H1 (cell line): ENCODE results near the gene BTG2. TPM values are rescaled to one million over a fixed set of nuclear protein-coding genes. Genes with fewer than 3 reads are reported as not detected.
"Not testable (repeated sequence)": the region's sequence is repeated elsewhere in the genome, so short reads cannot be mapped to it uniquely, and the experiment has no call there.

Experiments used
- CTCF ChIA-PET: fragments of 300-600 bp; sonication (Branson Sonifier 250); formaldehyde crosslinking; loops from one replicate; lab custom pipeline; 2021; ENCODE audit not compliant: partially characterized antibody; lab: Charles Lee
- POLR2A ChIA-PET: fragments of 300-600 bp; sonication (Branson Sonifier 250); formaldehyde crosslinking; loops from one replicate; lab custom pipeline; 2021; ENCODE audit warnings: inconsistent platforms; ENCODE audit not compliant: partially characterized antibody; lab: Charles Lee
- DNase-seq, 2 experiments: peaks; one replicate each; pipeline versions ENCODE4 v3.0.0 to v3.0.0-alpha.2; 2010 to 2022; ENCODE audit warnings: low spot score in 2 of 2, low read depth in 1 of 2, mixed read lengths in 1 of 2
- FAIRE-seq: peaks from 2 replicates; lab custom pipeline; 2011; peaks lifted over from hg19 to GRCh38; lab: Jason Lieb, UNC
- H2AFZ ChIP-seq: 2 replicates; pipeline ENCODE4 v1.8.1; 2012; ENCODE audit warnings: low read length, inconsistent platforms
- H2AK5ac ChIP-seq: 2 replicates; pipeline ENCODE4 v1.6.1; 2013; ENCODE audit warnings: low read depth, low read length
- H2BK120ac ChIP-seq: replicated peaks from 2 replicates; pipeline ENCODE3; 2013; ENCODE audit warnings: low read depth, low read length, inconsistent platforms
- H2BK12ac ChIP-seq: 2 replicates; pipeline ENCODE4 v1.6.1; 2013; ENCODE audit warnings: low read depth, low read length
- H2BK15ac ChIP-seq: 2 replicates; pipeline ENCODE4 v1.6.1; 2013; ENCODE audit warnings: low read length
- H2BK20ac ChIP-seq: 2 replicates; pipeline ENCODE4 v1.6.1; 2013; ENCODE audit warnings: low read length
- H2BK5ac ChIP-seq: 2 replicates; pipeline ENCODE4 v1.6.1; 2013; ENCODE audit warnings: low read depth, low read length
- H3K14ac ChIP-seq: 2 replicates; pipeline ENCODE4 v1.6.1; 2013; ENCODE audit warnings: inconsistent platforms; ENCODE audit not compliant: insufficient read length
- H3K18ac ChIP-seq: 2 replicates; pipeline ENCODE4 v1.6.1; 2013; ENCODE audit warnings: low read length; ENCODE audit errors: extremely low read depth
- H3K23ac ChIP-seq: 2 replicates; pipeline ENCODE4 v1.6.1; 2013; ENCODE audit warnings: inconsistent platforms; ENCODE audit not compliant: insufficient read length
- H3K23me2 ChIP-seq: 2 replicates; pipeline ENCODE4 v1.6.1; 2013; ENCODE audit warnings: low read depth, low read length
- H3K27ac ChIP-seq: 2 replicates; pipeline ENCODE4 v1.6.1; 2011; ENCODE audit warnings: low read depth, low read length, inconsistent platforms
- H3K27me3 ChIP-seq, 4 experiments: replicated peaks in 1 of 4; 1 replicate in 1 of 4; 2 replicates in 3 of 4; pipeline versions ENCODE4 v1.6.1 to v1.8.1; 2011 to 2013; ENCODE audit warnings: low read length in 3 of 4, mild to moderate bottlenecking in 3 of 4, inconsistent platforms in 2 of 4, mixed read lengths in 2 of 4, moderate library complexity in 1 of 4; ENCODE audit not compliant: control insufficient read depth in 3 of 4, insufficient read depth in 3 of 4; ENCODE audit errors: extremely low read depth in 1 of 4
- H3K36me3 ChIP-seq, 4 experiments: 2 replicates each; pipeline versions ENCODE4 v1.6.1 to v1.8.1; 2011 to 2013; ENCODE audit warnings: mild to moderate bottlenecking in 4 of 4, low read length in 3 of 4, moderate library complexity in 2 of 4, control low read depth in 1 of 4, inconsistent platforms in 1 of 4; ENCODE audit not compliant: insufficient read depth in 4 of 4, control insufficient read depth in 2 of 4
- H3K4ac ChIP-seq: replicated peaks from 2 replicates; pipeline ENCODE3; 2013; ENCODE audit warnings: low read length, low read depth, mixed read lengths, inconsistent platforms; ENCODE audit not compliant: insufficient read length
- H3K4me1 ChIP-seq, 4 experiments: replicated peaks in 1 of 4; 1 replicate in 1 of 4; 2 replicates in 3 of 4; pipeline versions ENCODE4 v1.6.1 to v1.8.1; 2011 to 2013; ENCODE audit warnings: low read length in 3 of 4, inconsistent platforms in 2 of 4, mixed read lengths in 1 of 4; ENCODE audit not compliant: insufficient read depth in 4 of 4, control insufficient read depth in 3 of 4
- H3K4me2 ChIP-seq, 2 experiments: 2 replicates each; pipeline versions ENCODE4 v1.6.1 to v1.8.1; 2011 to 2013; ENCODE audit warnings: low read depth in 2 of 2, low read length in 2 of 2, control low read depth in 1 of 2, inconsistent platforms in 1 of 2, mild to moderate bottlenecking in 1 of 2; ENCODE audit not compliant: insufficient read depth in 1 of 2
- H3K4me3 ChIP-seq, 4 experiments: fragments of 200-600, 300-600 bp in 1 of 4; sonication (generic), shearing (Covaris generic), sonication (Bioruptor Twin) in 1 of 4; 2 replicates each; pipeline versions ENCODE4 v1.5.1 to v1.8.1; 2011 to 2016; ENCODE audit warnings: low read length in 4 of 4, low read depth in 3 of 4, control low read depth in 2 of 4, inconsistent platforms in 2 of 4, mild to moderate bottlenecking in 2 of 4, mixed read lengths in 1 of 4, moderate library complexity in 1 of 4; ENCODE audit not compliant: insufficient read depth in 2 of 4; ENCODE audit errors: extremely low read depth in 1 of 4
- H3K56ac ChIP-seq: replicated peaks from 2 replicates; pipeline ENCODE3; 2013; ENCODE audit warnings: low read depth, mild to moderate bottlenecking, mixed read lengths, low read length, inconsistent platforms; ENCODE audit not compliant: insufficient read length
- H3K79me1 ChIP-seq: 2 replicates; pipeline ENCODE4 v1.6.1; 2013; ENCODE audit warnings: low read depth, low read length, control low read depth
- H3K79me2 ChIP-seq, 2 experiments: 2 replicates each; pipeline versions ENCODE4 v1.6.1 to v1.8.1; 2012 to 2013; ENCODE audit warnings: low read length in 2 of 2, mild to moderate bottlenecking in 2 of 2, inconsistent platforms in 1 of 2; ENCODE audit not compliant: insufficient read depth in 2 of 2, control insufficient read depth in 1 of 2
- H3K9ac ChIP-seq, 4 experiments: replicated peaks in 1 of 4; 1 replicate in 1 of 4; 2 replicates in 3 of 4; pipeline versions ENCODE4 v1.6.1 to v1.8.1; 2011 to 2013; ENCODE audit warnings: low read depth in 3 of 4, low read length in 3 of 4, control low read depth in 2 of 4, mild to moderate bottlenecking in 2 of 4, moderate library complexity in 2 of 4, inconsistent platforms in 1 of 4; ENCODE audit errors: extremely low read depth in 1 of 4
- H3K9me3 ChIP-seq, 2 experiments: 2 replicates each; pipeline versions ENCODE4 v1.6.1 to v1.8.1; 2012 to 2013; ENCODE audit warnings: mild to moderate bottlenecking in 2 of 2, moderate library complexity in 2 of 2, control low read depth in 1 of 2, inconsistent platforms in 1 of 2, low read depth in 1 of 2, low read length in 1 of 2, mixed read lengths in 1 of 2; ENCODE audit not compliant: insufficient read depth in 2 of 2
- H4K20me1 ChIP-seq, 2 experiments: replicated peaks in 1 of 2; 2 replicates each; pipeline versions ENCODE3 to v1.8.1; 2011 to 2013; ENCODE audit warnings: inconsistent platforms in 2 of 2, low read length in 2 of 2, mild to moderate bottlenecking in 1 of 2; ENCODE audit not compliant: insufficient read depth in 2 of 2, control insufficient read depth in 1 of 2
- H4K5ac ChIP-seq: 2 replicates; pipeline ENCODE4 v1.6.1; 2013; ENCODE audit warnings: low read length, low read depth, mixed read lengths, inconsistent platforms; ENCODE audit not compliant: insufficient read length
- H4K8ac ChIP-seq: 2 replicates; pipeline ENCODE4 v1.8.0; 2013; ENCODE audit warnings: mild to moderate bottlenecking, moderate library complexity, low read length, inconsistent platforms; ENCODE audit not compliant: insufficient read depth; ENCODE audit errors: extremely low read depth
- H4K91ac ChIP-seq: replicated peaks from 2 replicates; pipeline ENCODE3; 2013; ENCODE audit warnings: low read length, mixed read lengths, inconsistent platforms; ENCODE audit not compliant: insufficient read length
- WGBS, 2 experiments: shearing (Covaris generic) in 1 of 2; methylation state at CpG; one replicate each; pipeline versions ENCODE4 v1.1.6 to v1.1.7; 2013 to 2015; ENCODE audit warnings: low lambda C conversion rate in 2 of 2, mixed read lengths in 2 of 2, inconsistent platforms in 1 of 2, low coverage in 1 of 2, missing lambda C conversion rate in 1 of 2; ENCODE audit not compliant: insufficient replicate concordance in 2 of 2, insufficient coverage in 1 of 2, insufficient read length in 1 of 2; ENCODE audit errors: extremely low coverage in 1 of 2, missing lambda C conversion rate in 1 of 2; 5-methylcytosine and 5-hydroxymethylcytosine counted together
- polyA plus RNA-seq, 7 experiments: library from polyadenylated mRNA; depleted of rRNA in 3 of 7; stranded (reverse) in 5 of 7; unstranded in 2 of 7; fragments of >200 nt in 5 of 7; fragments of 200-250 nt in 2 of 7; gene quantifications; 1 replicate in 5 of 7; 2 replicates in 1 of 7; 4 replicates in 1 of 7; pipeline versions ENCODE4 v1.2.1 to v1.2.3, GENCODE V29; 2011 to 2013; ENCODE audit warnings: missing spikeins in 2 of 7, mixed read lengths in 2 of 7
- total RNA-seq: library from RNA; stranded (reverse); fragmentation: NEBNext Ultra II Directional; extraction: Animal tissue kit (Norgen Biotek cat#: 25700); gene quantifications from 2 replicates; pipeline ENCODE4 v1.2.1, GENCODE V29; 2021

Gene BTG2
- total and polyA plus RNA-seq, 2 of the 8 experiments (the other 6 are each of a cell fraction or from before 2014, with no cell fraction given): 4.8 to 11.0 TPM

GRCh38 chr1:203299719-203300429, 5.4 kb upstream of the BTG2 start:
- not testable (repeated sequence) for H3K23ac ChIP-seq, H3K79me2 ChIP-seq, H3K4me2 ChIP-seq, H2BK20ac ChIP-seq, H4K5ac ChIP-seq, H2BK12ac ChIP-seq, H3K36me3 ChIP-seq, H2AFZ ChIP-seq, H3K14ac ChIP-seq, FAIRE-seq, H3K27ac ChIP-seq, DNase-seq, H3K56ac ChIP-seq, H4K91ac ChIP-seq, H3K4ac ChIP-seq, H4K8ac ChIP-seq, H3K9ac ChIP-seq, H3K18ac ChIP-seq, H4K20me1 ChIP-seq, H2BK15ac ChIP-seq, H2BK5ac ChIP-seq, H3K23me2 ChIP-seq, H3K4me1 ChIP-seq, H3K9me3 ChIP-seq, H3K79me1 ChIP-seq, H2AK5ac ChIP-seq, H3K4me3 ChIP-seq, H2BK120ac ChIP-seq
- ChIA-PET CTCF (interaction anchor here (0.6 to 39.0 kb wide), 12 partner anchors 8 to 129 kb away, joined by 3 to 785 read pairs (median 4); no protein-coding TSS in a partner anchor), POLR2A (interaction anchor here (1.3 to 2.3 kb wide), 3 partner anchors 8 to 9 kb away, joined by 5 to 7 read pairs (median 5); no protein-coding TSS in a partner anchor)
- H3K27me3 ChIP-seq: peaks cover 11 to 46% (median 32%) of the 10 kb centered on the region in 4 experiments
- 80% methylated on average over 5 of the region's 8 CpGs; no CpG with 5 or more reads in 1 of the 2 experiments for whole genome bisulfite sequencing, 2 experiments
